CD4-positive, CD25-positive, alpha-beta regulatory T cell (primary cell): Measurements from ENCODE around the gene ZNF785. TPM values are rescaled to one million over a fixed set of nuclear protein-coding genes. Genes with fewer than 3 reads are reported as not detected.

Source experiments
- ATAC-seq, 2 donors: fragments of 150-1000 bp; cut with Tn5 transposase; one replicate each; pipeline ENCODE4 v1.10.0; 2021; ENCODE audit warnings: low read depth in 2 of 2, moderate number of reproducible peaks in 2 of 2, moderate library complexity in 1 of 2
- DNase-seq, 3 donors: peaks; one replicate each; pipeline versions ENCODE4 v3.0.0 to v3.0.0-alpha.2; 2012 to 2022; ENCODE audit warnings: mixed read lengths in 1 of 3
- H3K27ac ChIP-seq: one replicate; pipeline ENCODE4 v1.7.0; 2013; ENCODE audit warnings: mild to moderate bottlenecking, low read length; ENCODE audit not compliant: insufficient read depth, poor library complexity, severe bottlenecking
- H3K27me3 ChIP-seq: one replicate; pipeline ENCODE4 v1.7.0; 2013; ENCODE audit warnings: low read length; ENCODE audit not compliant: control insufficient read depth, insufficient read depth
- H3K36me3 ChIP-seq: one replicate; pipeline ENCODE4 v1.7.0; 2013; ENCODE audit warnings: mild to moderate bottlenecking, low read length, moderate library complexity; ENCODE audit not compliant: control insufficient read depth, insufficient read depth
- H3K4me1 ChIP-seq: 2 replicates; pipeline ENCODE4 v1.7.0; 2013; ENCODE audit warnings: mild to moderate bottlenecking, low read length; ENCODE audit not compliant: insufficient read depth, control insufficient read depth, poor library complexity, severe bottlenecking
- H3K4me3 ChIP-seq: one replicate; pipeline ENCODE4 v1.7.0; 2013; ENCODE audit warnings: low read depth, mild to moderate bottlenecking, low read length, moderate library complexity
- H3K9me3 ChIP-seq, 2 experiments: 1 replicate in 1 of 2; 2 replicates in 1 of 2; pipeline ENCODE4 v1.7.0; 2013; ENCODE audit warnings: low read length in 2 of 2, mild to moderate bottlenecking in 1 of 2, moderate library complexity in 1 of 2; ENCODE audit not compliant: control insufficient read depth in 2 of 2
- H3K27ac Mint-ChIP-seq, 3 donors: one replicate each; pipeline ENCODE4 v1.8.0; 2020 to 2022; ENCODE audit warnings: mild to moderate bottlenecking in 3 of 3, mixed read lengths in 3 of 3, moderate library complexity in 2 of 3
- H3K27me3 Mint-ChIP-seq: one replicate; pipeline ENCODE4 v1.8.0; 2022; ENCODE audit warnings: mild to moderate bottlenecking, mixed read lengths
- H3K36me3 Mint-ChIP-seq: one replicate; pipeline ENCODE4 v1.8.0; 2020; ENCODE audit warnings: mixed read lengths
- H3K4me1 Mint-ChIP-seq, 4 donors: one replicate each; pipeline ENCODE4 v1.8.0; 2020 to 2022; ENCODE audit warnings: mixed read lengths in 4 of 4, mild to moderate bottlenecking in 1 of 4
- H3K4me3 Mint-ChIP-seq, 4 donors: one replicate each; pipeline ENCODE4 v1.8.0; 2020 to 2022; ENCODE audit warnings: mild to moderate bottlenecking in 4 of 4, mixed read lengths in 4 of 4, moderate library complexity in 3 of 4
- H3K9me3 Mint-ChIP-seq, 7 donors: one replicate each; pipeline ENCODE4 v1.8.0; 2020 to 2022; ENCODE audit warnings: mixed read lengths in 7 of 7, mild to moderate bottlenecking in 3 of 7, moderate library complexity in 2 of 7
- polyA plus RNA-seq, 4 donors: library from polyadenylated mRNA; unstranded; fragments of 300-500 nt; fragmentation: Illumina TruSeq; gene quantifications; one replicate each; pipeline ENCODE4 v1.2.3, GENCODE V29; 2021
- total RNA-seq: library from RNA; stranded (reverse); gene quantifications from one replicate; pipeline ENCODE4 v1.2.3, GENCODE V29; 2022

The ZNF785 gene
- total and polyA plus RNA-seq, 5 donors from 2014 or later: 1.4 to 9.3 (median 3.0) TPM

DNA sequence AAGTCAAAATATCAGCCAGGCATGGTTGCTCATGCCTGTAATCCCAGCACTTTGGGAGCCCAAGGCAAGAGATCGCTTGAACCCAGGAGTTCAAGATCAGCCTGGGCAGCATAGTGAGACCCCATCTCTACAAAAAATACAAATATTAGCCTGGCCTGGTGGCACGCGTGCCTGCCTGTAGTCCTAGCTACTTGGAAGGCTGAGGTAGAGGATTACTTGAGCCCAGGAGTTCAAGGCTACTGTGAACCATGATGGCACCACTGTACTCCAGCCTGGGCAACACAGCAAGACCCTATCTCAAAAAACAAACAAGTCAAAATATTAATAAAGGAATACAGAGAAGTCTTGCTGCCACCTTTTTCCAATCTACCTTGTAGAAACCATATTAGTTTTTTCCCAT, 20.5 kb upstream of the ZNF785 start:
- H3K36me3 Mint-ChIP-seq: peaks cover 29% of the 10 kb centered on the region
- Histone ChIP-seq H3K36me3 (peaks cover 36% of the 10 kb centered on the region), H3K27ac (no peak overlapping the region), H3K4me1 (peaks cover 20% of the 10 kb centered on the region), H3K9me3 (no peaks in the 10 kb centered on the region), H3K27me3 (no peaks in the 10 kb centered on the region), H3K4me3 (no peak overlapping the region)
- peak overlapping the region in 1 of 4 donors; percentile 39 for H3K4me3 Mint-ChIP-seq
- peak overlapping the region in 1 of 3 donors; percentile 76 for H3K27ac Mint-ChIP-seq
- H3K9me3 Mint-ChIP-seq: no peaks in the 10 kb centered on the region
- H3K27me3 Mint-ChIP-seq: no peaks in the 10 kb centered on the region
- no peak for DNase-seq
- peaks cover 11 to 29% (median 18%) of the 10 kb centered on the region in 4 donors for H3K4me1 Mint-ChIP-seq
- no peak for ATAC-seq

DNA sequence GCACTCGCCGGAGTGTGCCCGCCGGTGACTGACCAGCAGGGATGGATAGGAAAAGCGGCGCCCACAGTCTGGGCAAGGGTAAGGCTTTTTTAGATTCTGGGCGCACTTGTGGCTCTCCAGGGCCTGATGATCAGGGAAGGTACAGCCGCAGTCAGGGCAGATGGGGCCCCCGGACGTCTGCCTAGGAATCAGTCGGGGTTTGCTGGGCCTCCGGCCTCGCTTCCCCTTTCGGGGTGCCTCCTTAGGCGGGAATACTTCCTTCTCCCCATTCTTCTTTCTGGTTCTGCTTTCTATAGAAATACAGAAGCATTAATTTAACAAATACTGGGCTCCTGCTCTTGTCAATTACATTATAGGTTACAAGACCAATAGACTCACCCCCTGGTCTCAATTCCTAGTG, 19.7 kb upstream of the ZNF785 start:
- Histone ChIP-seq H3K4me3 (no peak overlapping the region), H3K36me3 (peaks cover 36% of the 10 kb centered on the region), H3K9me3 (no peaks in the 10 kb centered on the region), H3K27me3 (no peaks in the 10 kb centered on the region), H3K4me1 (peaks cover 16% of the 10 kb centered on the region), H3K27ac (no peak overlapping the region)
- Mint-ChIP-seq H3K36me3 (peaks cover 29% of the 10 kb centered on the region), H3K9me3 (no peaks in the 10 kb centered on the region), H3K4me1 (peaks cover 7 to 24% (median 13%) of the 10 kb centered on the region in 4 donors), H3K27ac (no peak overlapping the region), H3K4me3 (peak overlapping the region in 1 of 4 donors; percentile 52), H3K27me3 (no peaks in the 10 kb centered on the region)
- ATAC-seq: no peak
- no peak for DNase-seq

DNA sequence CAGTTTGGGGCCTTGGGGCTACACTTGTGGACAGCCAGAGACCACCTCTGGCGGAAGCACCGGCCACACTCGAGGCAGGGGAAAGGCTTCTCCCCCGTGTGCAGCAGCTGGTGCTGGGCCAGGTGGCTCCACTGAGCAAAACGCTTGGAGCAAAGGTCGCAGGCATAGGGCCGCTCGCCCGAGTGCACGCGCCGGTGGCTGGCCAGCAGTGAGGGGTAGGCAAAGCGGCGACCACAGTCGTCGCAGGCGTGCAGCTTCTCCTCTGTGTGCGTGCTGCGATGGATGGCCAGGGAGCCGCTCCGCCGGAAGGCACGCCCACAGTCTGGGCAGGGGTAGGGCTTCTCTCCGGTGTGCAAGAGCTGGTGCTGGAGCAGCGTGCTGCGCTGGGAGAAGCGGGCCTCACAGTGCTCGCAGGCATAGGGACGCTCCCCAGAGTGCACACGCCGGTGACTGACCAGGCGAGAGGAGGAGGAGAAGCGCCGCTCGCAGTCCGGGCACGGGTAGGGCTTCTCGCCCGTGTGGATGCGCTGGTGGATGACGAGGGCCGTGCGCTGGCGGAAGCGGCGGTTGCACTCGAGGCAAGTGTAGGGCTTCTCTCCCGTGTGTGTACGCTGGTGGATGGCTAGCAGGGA, 18.9 kb upstream of the ZNF785 start:
- Histone ChIP-seq H3K27me3 (no peaks in the 10 kb centered on the region), H3K4me3 (no peak overlapping the region), H3K27ac (no peak overlapping the region), H3K9me3 (no peaks in the 10 kb centered on the region), H3K36me3 (peaks cover 36% of the 10 kb centered on the region), H3K4me1 (peaks cover 12% of the 10 kb centered on the region)
- no peaks in the 10 kb centered on the region for H3K27me3 Mint-ChIP-seq
- no peak overlapping the region for H3K4me3 Mint-ChIP-seq
- H3K36me3 Mint-ChIP-seq: peaks cover 29% of the 10 kb centered on the region
- H3K9me3 Mint-ChIP-seq: no peaks in the 10 kb centered on the region
- H3K4me1 Mint-ChIP-seq: peaks cover 5 to 22% (median 11%) of the 10 kb centered on the region in 4 donors
- ATAC-seq: no peak
- no peak for DNase-seq
- no peak overlapping the region for H3K27ac Mint-ChIP-seq

DNA sequence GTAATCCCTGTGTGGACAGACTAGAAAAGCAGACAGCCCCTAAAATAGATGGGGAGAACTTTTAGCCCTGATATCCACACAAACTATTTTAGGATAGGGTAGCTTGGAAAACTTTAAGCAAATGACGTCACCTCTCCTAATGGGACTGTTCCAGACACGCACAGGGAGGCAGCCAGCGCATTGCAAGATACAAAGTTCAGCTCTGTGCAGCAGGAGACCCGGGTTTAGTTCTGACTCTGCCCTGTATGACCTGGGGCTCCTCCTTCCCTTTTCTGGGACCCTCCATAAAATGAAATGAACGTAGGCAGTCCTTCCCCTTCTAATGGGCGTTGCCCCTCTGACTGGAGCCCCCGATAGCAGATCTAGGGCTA, 18.4 kb upstream of the ZNF785 start:
- H3K36me3 ChIP-seq: peaks cover 36% of the 10 kb centered on the region
- H3K36me3 Mint-ChIP-seq: peaks cover 29% of the 10 kb centered on the region
- no peaks in the 10 kb centered on the region for H3K9me3 Mint-ChIP-seq

DNA sequence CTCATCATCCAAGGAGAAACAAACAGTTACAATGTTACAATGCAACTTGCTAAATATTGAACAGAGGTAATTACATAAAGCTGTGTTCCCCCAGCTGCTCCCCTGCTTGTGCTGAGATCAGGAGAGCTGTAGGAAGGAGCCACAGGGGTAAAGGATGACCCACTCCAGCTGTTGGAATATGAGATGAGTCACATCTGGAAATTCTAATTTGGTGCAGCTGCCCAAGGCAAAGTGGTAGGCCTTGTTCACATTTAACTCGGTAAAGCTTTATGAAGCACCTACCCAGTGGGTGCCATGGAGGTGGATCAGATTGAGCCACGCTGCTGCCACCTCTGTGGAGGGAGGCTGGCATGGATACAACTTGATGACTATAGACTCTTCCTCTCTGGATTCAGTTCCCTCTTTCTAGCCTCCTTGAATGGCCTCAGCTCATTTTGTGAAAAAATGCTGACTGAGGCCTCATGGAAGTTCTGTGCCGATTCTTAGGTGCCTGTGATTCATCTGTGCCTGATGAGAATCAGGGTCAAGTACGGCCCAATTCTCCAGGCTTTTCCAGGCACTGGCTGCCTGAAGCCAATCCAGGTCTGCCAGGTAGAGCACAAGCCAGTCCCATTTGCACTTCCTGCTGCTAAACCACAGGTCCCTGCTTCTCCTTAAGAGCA, 17.2 kb upstream of the ZNF785 start:
- H3K27ac ChIP-seq: no peak overlapping the region
- H3K9me3 ChIP-seq: no peaks in the 10 kb centered on the region
- Mint-ChIP-seq H3K36me3 (peaks cover 28% of the 10 kb centered on the region), H3K4me1 (peaks cover 4 to 13% (median 8%) of the 10 kb centered on the region in 4 donors), H3K27me3 (no peaks in the 10 kb centered on the region), H3K9me3 (no peaks in the 10 kb centered on the region), H3K4me3 (no peak overlapping the region), H3K27ac (no peak overlapping the region)
- no peaks in the 10 kb centered on the region for H3K27me3 ChIP-seq
- H3K4me3 ChIP-seq: no peak overlapping the region
- ATAC-seq: no peak
- H3K36me3 ChIP-seq: peaks cover 36% of the 10 kb centered on the region
- no peaks in the 10 kb centered on the region for H3K4me1 ChIP-seq
- DNase-seq: no peak

More for the DNA sequence above, 18.4 kb upstream of the ZNF785 start:
- Mint-ChIP-seq H3K27ac (no peak overlapping the region), H3K27me3 (no peaks in the 10 kb centered on the region), H3K4me3 (peak overlapping the region in 1 of 4 donors; percentile 42), H3K4me1 (peaks cover 4 to 17% (median 8%) of the 10 kb centered on the region in 4 donors)
- Histone ChIP-seq H3K4me3 (no peak overlapping the region), H3K27me3 (no peaks in the 10 kb centered on the region), H3K27ac (no peak overlapping the region), H3K4me1 (peaks cover 6% of the 10 kb centered on the region), H3K9me3 (no peaks in the 10 kb centered on the region)
- DNase-seq (no peak), ATAC-seq (no peak)

DNA sequence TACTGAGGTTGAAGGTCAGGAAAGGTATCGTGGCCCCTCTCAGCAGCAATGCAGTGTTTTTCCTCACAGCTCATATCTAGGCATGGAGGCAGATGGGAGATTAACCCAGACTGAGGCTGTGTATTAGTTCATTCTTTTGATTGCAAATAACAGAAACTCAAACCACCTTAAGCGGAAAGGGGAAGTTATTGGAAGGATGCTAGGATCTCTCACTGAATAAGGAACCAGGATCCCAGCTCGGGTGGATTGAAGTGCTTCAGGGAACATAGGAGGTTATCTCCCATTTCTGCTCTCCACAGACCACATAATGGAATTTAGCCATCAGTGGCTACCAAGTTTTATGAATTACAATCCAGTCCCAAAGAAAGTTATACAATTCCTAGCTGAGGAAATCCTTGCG, 16.5 kb upstream of the ZNF785 start:
- ATAC-seq (no peak), DNase-seq (no peak)
- Mint-ChIP-seq H3K4me3 (no peak overlapping the region), H3K27me3 (no peaks in the 10 kb centered on the region), H3K27ac (no peak overlapping the region), H3K4me1 (peaks cover 4 to 7% (median 5%) of the 10 kb centered on the region in 4 donors), H3K9me3 (no peaks in the 10 kb centered on the region), H3K36me3 (peaks cover 24% of the 10 kb centered on the region)
- H3K27ac ChIP-seq: no peak overlapping the region
- H3K4me3 ChIP-seq: no peak overlapping the region
- H3K27me3 ChIP-seq: no peaks in the 10 kb centered on the region
- H3K4me1 ChIP-seq: no peaks in the 10 kb centered on the region
- H3K9me3 ChIP-seq: no peaks in the 10 kb centered on the region
- peaks cover 36% of the 10 kb centered on the region for H3K36me3 ChIP-seq

DNA sequence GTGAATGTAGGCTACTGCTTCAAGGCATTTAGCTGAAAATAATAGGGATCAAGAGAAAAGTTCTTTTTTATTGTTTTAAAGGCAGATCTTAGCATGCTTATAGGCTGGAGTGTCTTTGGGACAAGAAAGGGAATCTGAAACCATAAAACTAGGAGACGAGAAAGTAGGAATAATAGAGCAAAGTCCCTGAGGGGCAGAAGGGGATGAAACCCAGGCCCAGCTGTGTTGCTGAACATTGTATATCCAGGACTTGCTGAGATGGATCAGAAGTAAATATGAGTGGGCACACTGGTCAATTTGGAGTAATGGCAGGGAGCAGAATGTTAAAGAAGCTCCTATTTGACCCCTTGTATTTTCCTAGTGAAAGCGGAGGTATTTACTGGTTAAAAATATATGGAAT, 15.4 kb upstream of the ZNF785 start:
- Histone ChIP-seq H3K27ac (no peak overlapping the region), H3K4me1 (no peaks in the 10 kb centered on the region), H3K36me3 (peaks cover 32% of the 10 kb centered on the region), H3K4me3 (no peak overlapping the region), H3K27me3 (no peaks in the 10 kb centered on the region), H3K9me3 (no peaks in the 10 kb centered on the region)
- ATAC-seq (no peak), DNase-seq (no peak)
- Mint-ChIP-seq H3K4me3 (no peak overlapping the region), H3K9me3 (no peaks in the 10 kb centered on the region), H3K27me3 (no peaks in the 10 kb centered on the region), H3K36me3 (peaks cover 17% of the 10 kb centered on the region), H3K27ac (no peak overlapping the region), H3K4me1 (peaks cover 0 to 6% (median 3%) of the 10 kb centered on the region in 4 donors)

DNA sequence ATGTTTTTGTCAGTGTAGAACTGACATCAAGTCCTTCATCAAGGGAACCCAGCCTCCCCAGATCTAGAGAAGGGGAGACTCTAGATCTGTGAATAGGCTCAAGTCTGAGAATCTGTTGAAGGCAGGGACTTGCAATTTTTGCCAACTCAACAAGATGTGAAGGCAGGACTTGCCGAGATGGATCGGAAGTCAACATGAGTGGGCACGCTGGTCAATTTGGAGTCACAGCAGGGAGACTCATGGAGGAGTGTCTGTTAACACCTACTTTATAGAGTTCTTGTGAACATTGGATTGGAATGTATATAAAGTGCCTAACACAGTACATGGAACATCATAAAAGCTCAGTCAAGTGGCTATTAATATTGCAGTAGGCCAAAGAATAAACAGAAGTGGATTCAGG, 14.7 kb upstream of the ZNF785 start:
- no peaks in the 10 kb centered on the region for H3K27me3 ChIP-seq
- H3K9me3 ChIP-seq: no peaks in the 10 kb centered on the region
- H3K27ac ChIP-seq: no peak overlapping the region
- ATAC-seq (no peak), DNase-seq (no peak)
- Mint-ChIP-seq H3K36me3 (peaks cover 13% of the 10 kb centered on the region), H3K27me3 (no peaks in the 10 kb centered on the region), H3K4me1 (peaks cover 0 to 6% (median 3%) of the 10 kb centered on the region in 4 donors), H3K27ac (no peak overlapping the region), H3K4me3 (peak overlapping the region in 1 of 4 donors; percentile 12), H3K9me3 (no peaks in the 10 kb centered on the region)
- peaks cover 27% of the 10 kb centered on the region for H3K36me3 ChIP-seq
- H3K4me1 ChIP-seq: no peaks in the 10 kb centered on the region
- H3K4me3 ChIP-seq: no peak overlapping the region
